Measurements from ENCODE around the gene YIPF2. TPM values are rescaled to one million over a fixed set of nuclear protein-coding genes. Genes with fewer than 3 reads are reported as not detected.
A peak's percentile ranks its signal among the peaks of the same experiment; 100 is the strongest.

The YIPF2 gene
- total and polyA plus RNA-seq, 8 donors: 31.9 to 77.6 (median 37.1) TPM

- H3K27ac ChIP-seq: peak overlapping the region; percentile 51 to 61
- H3K4me1 ChIP-seq: peaks cover 19 to 43% of the 10 kb centered on the region in 2 donors
- H3K36me3 ChIP-seq: no peaks in the 10 kb centered on the region
- ATAC-seq (peak; percentile 77), DNase-seq (peak in 2 of 4 donors; percentile 70 to 88)
- no peak for TF ChIP-seq CTCF (IDR thresholded peaks at IDR 0.05)
- no peaks in the 10 kb centered on the region for H3K27me3 ChIP-seq
- no peak overlapping the region for H3K4me3 ChIP-seq
- intact Hi-C loops (cut with DNase I): no loop called here
- H3K9me3 ChIP-seq: no peaks in the 10 kb centered on the region
Measured at GRCh38 chr19:10975374-10976130, 47.1 kb upstream of the YIPF2 start.

- TF ChIP-seq CTCF (IDR thresholded peaks at IDR 0.05): no peak
- Histone ChIP-seq H3K4me3 (no peak overlapping the region), H3K27me3 (no peaks in the 10 kb centered on the region), H3K4me1 (peaks cover 12 to 35% of the 10 kb centered on the region in 2 donors), H3K27ac (no peak overlapping the region), H3K36me3 (no peaks in the 10 kb centered on the region), H3K9me3 (no peaks in the 10 kb centered on the region)
- ATAC-seq (no peak), DNase-seq (no peak)
- intact Hi-C loops (cut with DNase I): no loop called here
Measured at GRCh38 chr19:10971107-10971726, 42.8 kb upstream of the YIPF2 start.

GRCh38 chr19:10968527-10969135 is 40.2 kb upstream of the YIPF2 start:
- Histone ChIP-seq H3K4me1 (peaks cover 0 to 33% of the 10 kb centered on the region in 2 donors), H3K9me3 (no peaks in the 10 kb centered on the region), H3K27me3 (no peaks in the 10 kb centered on the region), H3K36me3 (no peaks in the 10 kb centered on the region), H3K27ac (peak overlapping the region; percentile 0 to 36), H3K4me3 (no peak overlapping the region)
- ATAC-seq (peak; percentile 73), DNase-seq (peak in 1 of 4 donors; percentile 42)
- intact Hi-C loops (cut with DNase I): no loop called here
- TF ChIP-seq CTCF (IDR thresholded peaks at IDR 0.05): no peak

GRCh38 chr19:10966809-10967208 is 38.4 kb upstream of the YIPF2 start:
- Histone ChIP-seq H3K36me3 (no peaks in the 10 kb centered on the region), H3K9me3 (no peaks in the 10 kb centered on the region), H3K27ac (no peak overlapping the region), H3K4me1 (peaks cover 10 to 40% of the 10 kb centered on the region in 2 donors), H3K27me3 (no peaks in the 10 kb centered on the region), H3K4me3 (no peak overlapping the region)
- DNase-seq (no peak), ATAC-seq (no peak)
- intact Hi-C loops (cut with DNase I): no loop called here
- no peak for TF ChIP-seq CTCF (IDR thresholded peaks at IDR 0.05)

GRCh38 chr19:10965398-10965797 is 37.0 kb upstream of the YIPF2 start:
- H3K36me3 ChIP-seq: no peaks in the 10 kb centered on the region
- H3K9me3 ChIP-seq: no peaks in the 10 kb centered on the region
- no peak overlapping the region for H3K4me3 ChIP-seq
- TF ChIP-seq CTCF (IDR thresholded peaks at IDR 0.05): no peak
- no peak overlapping the region for H3K27ac ChIP-seq
- intact Hi-C loops (cut with DNase I): no loop called here
- ATAC-seq (no peak), DNase-seq (no peak)
- peaks cover 10 to 43% of the 10 kb centered on the region in 2 donors for H3K4me1 ChIP-seq
- H3K27me3 ChIP-seq: no peaks in the 10 kb centered on the region
